GM13977 (cell line): ENCODE measurements around the gene ZNF593OS.

Experiments
- DNase-seq: peaks from one replicate; pipeline ENCODE4 v3.0.0; 2012; ENCODE audit warnings: low spot score
- CTCF ChIP-seq: IDR thresholded peaks from 2 replicates; pipeline ENCODE4 v1.5.1; 2012; ENCODE audit warnings: mild to moderate bottlenecking, control low read depth; ENCODE audit not compliant: insufficient read depth; ENCODE audit errors: extremely low read depth, missing control alignments
- in situ Hi-C: fragments of 300-500 bp; cut with MboI; formaldehyde crosslinking; loops from one replicate; pipeline ENCODE4 v1.12.0; 2022; ENCODE audit warnings: low sequenced_read_pairs, low pct_unique_long_range_greater_than_20kb, mixed read lengths, inconsistent platforms; ENCODE audit not compliant: unreplicated experiment

The ZNF593OS gene

DNA sequence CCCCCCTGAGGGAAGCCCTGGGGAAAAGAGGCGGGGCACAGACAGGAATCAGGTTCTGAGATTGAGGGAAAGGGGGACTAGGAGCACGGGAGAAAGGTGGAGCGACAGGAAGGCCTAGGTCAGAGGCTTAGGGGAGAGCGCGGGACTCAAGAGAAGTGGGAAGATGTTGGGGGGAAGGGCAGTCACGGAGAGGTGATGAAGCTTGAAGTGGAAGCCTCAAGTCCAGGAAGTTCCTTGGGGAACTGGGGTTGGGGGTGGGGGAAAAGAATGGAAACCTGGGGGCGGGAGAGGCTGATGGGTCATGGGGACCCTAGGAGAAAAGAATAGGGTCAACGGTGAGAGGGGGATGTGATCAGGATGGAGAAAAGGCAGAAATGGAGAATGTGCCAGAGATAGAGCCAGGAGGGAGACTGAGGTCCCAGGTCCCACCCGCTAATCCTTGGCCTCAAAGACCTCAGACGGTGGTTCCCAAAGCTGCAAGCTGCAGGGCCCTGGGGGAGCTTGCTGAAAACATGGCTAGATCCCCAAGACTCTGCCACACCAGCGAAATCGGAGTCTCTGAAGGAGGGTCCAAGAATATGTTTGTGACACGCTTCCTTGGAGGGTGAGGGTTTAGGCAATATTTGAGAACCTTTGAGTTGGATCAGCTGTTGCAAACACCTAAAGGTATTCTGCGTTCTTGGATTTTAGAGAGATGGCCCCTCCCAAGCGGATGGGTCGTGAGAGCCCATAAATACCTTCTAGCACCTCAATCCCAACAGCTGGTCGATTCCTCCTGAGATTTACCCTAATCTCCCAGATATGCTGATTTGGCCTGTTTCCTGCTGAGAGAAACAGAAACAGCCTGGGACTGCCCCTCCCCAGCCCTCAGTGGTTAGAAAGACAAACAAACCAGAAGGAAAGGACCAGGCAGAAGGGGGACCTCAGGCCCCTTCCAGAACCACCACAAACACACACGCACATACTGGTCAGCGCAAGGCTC, 6.5 kb downstream of the ZNF593OS start:
- DNase-seq, result no peak
- in situ Hi-C loops, result no loop called here
- no peak for TF ChIP-seq CTCF

GRCh38 chr1:26164036-26164860, 7.4 kb downstream of the ZNF593OS start:
- peak; percentile 93 for TF ChIP-seq CTCF
- in situ Hi-C loops, result no loop called here
- DNase-seq, result peak; percentile 86

DNA sequence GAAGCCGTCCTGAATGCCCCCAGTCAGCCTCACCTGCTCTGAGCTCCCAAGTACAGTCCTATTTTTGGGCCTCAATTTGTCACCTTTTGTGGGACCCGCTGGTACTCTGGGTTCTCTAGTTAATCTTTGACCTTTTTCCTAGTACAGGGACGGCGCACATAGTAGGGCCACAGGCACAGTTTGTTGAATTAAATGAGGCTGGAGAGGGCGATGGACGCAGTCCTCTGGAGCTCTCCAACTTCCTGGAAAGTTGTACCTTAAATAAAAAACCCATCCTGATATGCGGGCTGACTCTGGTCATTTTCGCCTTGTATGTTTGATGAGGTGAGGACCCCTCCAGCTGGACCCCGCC, 8.0 kb downstream of the ZNF593OS start:
- DNase-seq, result no peak
- TF ChIP-seq CTCF, result no peak
- in situ Hi-C loops, result no loop called here

GRCh38 chr1:26162220-26162709, 9.4 kb downstream of the ZNF593OS start:
- DNase-seq, result no peak
- in situ Hi-C loops, result no loop called here
- no peak for TF ChIP-seq CTCF

DNA sequence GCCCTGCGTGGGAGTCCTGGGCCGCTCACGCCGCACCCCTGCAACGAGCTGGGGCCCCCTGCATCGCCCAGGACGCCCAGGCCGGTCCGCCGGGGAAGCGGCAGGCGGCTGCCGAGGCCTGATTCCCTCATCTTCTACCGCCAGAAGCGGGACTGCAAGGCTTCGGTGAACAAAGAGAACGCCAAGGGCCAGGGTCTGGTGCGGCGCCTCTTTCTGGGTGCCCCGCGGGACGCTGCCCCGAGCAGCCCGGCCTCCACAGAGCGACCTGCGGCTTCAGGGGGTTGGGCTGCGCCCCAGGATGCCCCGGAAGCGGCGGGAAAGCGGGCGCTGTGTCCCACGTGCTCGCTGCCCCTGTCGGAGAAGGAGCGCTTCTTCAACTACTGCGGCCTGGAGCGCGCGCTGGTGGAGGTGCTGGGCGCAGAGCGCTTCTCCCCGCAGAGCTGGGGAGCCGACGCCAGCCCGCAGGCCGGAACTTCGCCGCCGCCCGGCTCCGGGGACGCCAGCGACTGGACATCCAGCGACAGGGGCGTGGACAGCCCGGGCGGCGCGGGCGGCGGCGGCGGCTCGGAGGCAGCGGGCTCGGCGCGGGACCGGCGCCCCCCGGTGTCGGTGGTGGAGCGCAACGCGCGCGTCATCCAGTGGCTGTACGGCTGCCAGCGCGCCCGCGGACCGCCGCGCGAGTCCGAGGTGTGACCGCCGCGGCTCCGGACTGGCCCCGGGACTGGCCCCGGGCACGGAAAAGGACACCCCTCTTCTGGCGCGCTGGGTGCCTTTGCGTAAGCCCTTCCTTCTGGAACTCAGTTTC, 10.0 kb downstream of the ZNF593OS start:
- DNase-seq, result peak; percentile 70
- in situ Hi-C loops, result no loop called here
- peak; percentile 39 for TF ChIP-seq CTCF
